HCT116 (cell line): ENCODE data around the gene ZNF776. TPM values are rescaled to one million over a fixed set of nuclear protein-coding genes. Genes with fewer than 3 reads are reported as not detected.

Experiments used
- ATAC-seq: fragments of 200-7000 bp; cut with Tn5 transposase; 2 replicates; pipeline ENCODE4 v1.9.1; 2020; ENCODE audit warnings: mild to moderate bottlenecking, moderate library complexity
- BruUV-seq: library from RNA; stranded (reverse); fragments of 400-500 nt; replicated peaks from 2 replicates; lab custom pipeline; 2021; lab: Mats Ljungman, UMichigan
- CTCF ChIA-PET: fragments of 300-600 bp; sonication (Branson Sonifier 250); formaldehyde crosslinking; loops from one replicate; lab custom pipeline; 2021; ENCODE audit warnings: antibody characterized with exemption; lab: Charles Lee
- POLR2A ChIA-PET: fragments of 300-600, 350-600 bp; sonication (Branson Sonifier 250); formaldehyde crosslinking; loops from one replicate; lab custom pipeline; 2021; ENCODE audit warnings: antibody characterized with exemption; lab: Charles Lee
- RAD21 ChIA-PET, 2 experiments: fragments of 300-600 bp; sonication (Branson Sonifier 250); formaldehyde crosslinking; loops; one replicate each; lab custom pipeline; 2023; ENCODE audit warnings: low total read pairs in 2 of 2; ENCODE audit not compliant: uncharacterized antibody in 2 of 2, unreplicated experiment in 2 of 2, low non-redundant PET in 1 of 2; lab: Charles Lee
- DNase-seq: peaks from one replicate; pipeline ENCODE4 v3.0.0-alpha.2; 2010; ENCODE audit warnings: low read depth, low spot score
- H2AFZ ChIP-seq: fragments of 200-600 bp; shearing (Covaris generic), sonication (generic); 2 replicates; pipeline ENCODE4 v1.6.1; 2017; ENCODE audit warnings: low read depth, mixed run types, mixed read lengths, antibody characterized with exemption, low read length; ENCODE audit not compliant: poor library complexity, severe bottlenecking
- H3K27ac ChIP-seq: 2 replicates; pipeline ENCODE4 v1.5.1; 2012; ENCODE audit warnings: low read depth, low read length
- H3K27me3 ChIP-seq: fragments of 200-600 bp; sonication (generic); 2 replicates; pipeline ENCODE4 v1.6.1; 2016; ENCODE audit warnings: mixed run types, low read length, mixed read lengths; ENCODE audit not compliant: insufficient read depth
- H3K36me3 ChIP-seq, 2 experiments: fragments of 200-500 bp in 1 of 2; fragments of 200-600 bp in 1 of 2; sonication (Bioruptor generic) in 1 of 2; sonication (generic) in 1 of 2; 2 replicates each; pipeline versions ENCODE4 v1.5.1 to v1.6.1; 2014 to 2016; ENCODE audit warnings: low read length in 2 of 2, inconsistent platforms in 1 of 2, mixed read lengths in 1 of 2, mixed run types in 1 of 2; ENCODE audit not compliant: insufficient read depth in 2 of 2, control insufficient read depth in 1 of 2
- H3K4me1 ChIP-seq, 2 experiments: fragments of 200-600 bp in 1 of 2; sonication (generic) in 1 of 2; 2 replicates each; pipeline versions ENCODE4 v1.5.1 to v1.6.1; 2012 to 2017; ENCODE audit warnings: low read length in 2 of 2, inconsistent platforms in 1 of 2, mild to moderate bottlenecking in 1 of 2, mixed read lengths in 1 of 2, mixed run types in 1 of 2, moderate library complexity in 1 of 2; ENCODE audit not compliant: insufficient read depth in 2 of 2, control insufficient read depth in 1 of 2
- H3K4me2 ChIP-seq: fragments of 200-600 bp; sonication (generic); 2 replicates; pipeline ENCODE4 v1.6.1; 2017; ENCODE audit warnings: mixed run types, low read length, mixed read lengths
- H3K4me3 ChIP-seq, 2 experiments: fragments of 200-600 bp in 1 of 2; sonication (generic) in 1 of 2; replicated peaks in 1 of 2; 2 replicates each; pipeline ENCODE4 v1.5.1; 2011 to 2016; ENCODE audit warnings: low read length in 2 of 2, control low read depth in 1 of 2, low read depth in 1 of 2, mild to moderate bottlenecking in 1 of 2, mixed read lengths in 1 of 2, mixed run types in 1 of 2
- H3K79me2 ChIP-seq: fragments of 200-600 bp; sonication (generic); 2 replicates; pipeline ENCODE4 v1.6.1; 2017; ENCODE audit warnings: mild to moderate bottlenecking, mixed run types, low read length, moderate library complexity, mixed read lengths; ENCODE audit not compliant: insufficient read depth
- H3K9ac ChIP-seq: fragments of 200-600 bp; sonication (generic); 2 replicates; pipeline ENCODE4 v1.6.1; 2016; ENCODE audit warnings: low read length, mixed read lengths
- H3K9me2 ChIP-seq: fragments of 200-600 bp; sonication (generic), shearing (Covaris generic); 2 replicates; pipeline ENCODE4 v1.6.1; 2017; ENCODE audit warnings: mixed run types, mild to moderate bottlenecking, moderate library complexity; ENCODE audit not compliant: insufficient read depth
- H3K9me3 ChIP-seq, 2 experiments: fragments of 200-500 bp in 1 of 2; fragments of 200-600 bp in 1 of 2; sonication (Bioruptor generic) in 1 of 2; sonication (generic) in 1 of 2; 2 replicates each; pipeline ENCODE4 v1.6.1; 2014 to 2017; ENCODE audit warnings: low read length in 2 of 2, mixed read lengths in 2 of 2, inconsistent platforms in 1 of 2, low read depth in 1 of 2, mild to moderate bottlenecking in 1 of 2, mixed run types in 1 of 2, moderate library complexity in 1 of 2; ENCODE audit not compliant: control insufficient read depth in 1 of 2, insufficient read depth in 1 of 2
- H4K20me1 ChIP-seq: fragments of 200-600 bp; sonication (generic), shearing (Covaris generic); 2 replicates; pipeline ENCODE4 v1.6.1; 2017; ENCODE audit warnings: mixed run types, mild to moderate bottlenecking, moderate library complexity; ENCODE audit not compliant: insufficient read depth
- CTCF ChIP-seq, 3 experiments: fragments of 200-600 bp in 1 of 3; sonication (generic) in 1 of 3; IDR thresholded peaks in 2 of 3; conservative IDR thresholded peaks in 1 of 3; 2 replicates each; pipeline ENCODE4 v1.5.1; 2012 to 2017; ENCODE audit warnings: low read depth in 2 of 3, low read length in 2 of 3, antibody characterized with exemption in 1 of 3, borderline replicate concordance in 1 of 3, control low read depth in 1 of 3, mild to moderate bottlenecking in 1 of 3, mixed read lengths in 1 of 3, mixed run types in 1 of 3, moderate library complexity in 1 of 3; ENCODE audit not compliant: insufficient read depth in 1 of 3
- EGR1 ChIP-seq: IDR thresholded peaks from 2 replicates; pipeline ENCODE4 v1.6.1; 2012; ENCODE audit warnings: low read depth
- POLR2AphosphoS5 ChIP-seq: IDR thresholded peaks from 2 replicates; pipeline ENCODE4 v1.6.1; 2011; ENCODE audit warnings: mild to moderate bottlenecking, low read depth, low read length, moderate library complexity
- REST ChIP-seq: IDR thresholded peaks from 2 replicates; pipeline ENCODE4 v1.6.1; 2012; ENCODE audit warnings: low read depth
- SIN3A ChIP-seq: IDR thresholded peaks from 2 replicates; pipeline ENCODE4 v1.6.1; 2012; ENCODE audit warnings: low read depth
- SP1 ChIP-seq: IDR thresholded peaks from 2 replicates; pipeline ENCODE4 v1.6.1; 2012; ENCODE audit warnings: low read depth
- TCF7L2 ChIP-seq: IDR thresholded peaks from 2 replicates; pipeline ENCODE4 v1.7.0; 2011; ENCODE audit warnings: borderline replicate concordance, inconsistent platforms; ENCODE audit not compliant: insufficient read depth, insufficient read length; ENCODE audit errors: extremely low read depth
- ZFX ChIP-seq: fragments of 450-650 bp; IDR thresholded peaks from 2 replicates; pipeline ENCODE4 v1.6.1; 2017
- ZNF274 ChIP-seq: fragments of 200-500 bp; sonication (Bioruptor generic); IDR thresholded peaks from 2 replicates; pipeline ENCODE4 v1.6.1; 2014; ENCODE audit warnings: mild to moderate bottlenecking, low read depth, low read length, inconsistent platforms
- intact Hi-C: fragments of 100-400 bp; cut with micrococcal nuclease; formaldehyde crosslinking; loops from 2 replicates; pipeline ENCODE4 v1.10.0; 2022
- total RNA-seq: library from RNA; stranded (reverse); gene quantifications from one replicate; pipeline ENCODE4 v1.2.1, GENCODE V29; 2021; ENCODE audit not compliant: unreplicated experiment

The ZNF776 gene
- total RNA-seq, 1 experiment from 2014 or later: 8.6 TPM

DNA sequence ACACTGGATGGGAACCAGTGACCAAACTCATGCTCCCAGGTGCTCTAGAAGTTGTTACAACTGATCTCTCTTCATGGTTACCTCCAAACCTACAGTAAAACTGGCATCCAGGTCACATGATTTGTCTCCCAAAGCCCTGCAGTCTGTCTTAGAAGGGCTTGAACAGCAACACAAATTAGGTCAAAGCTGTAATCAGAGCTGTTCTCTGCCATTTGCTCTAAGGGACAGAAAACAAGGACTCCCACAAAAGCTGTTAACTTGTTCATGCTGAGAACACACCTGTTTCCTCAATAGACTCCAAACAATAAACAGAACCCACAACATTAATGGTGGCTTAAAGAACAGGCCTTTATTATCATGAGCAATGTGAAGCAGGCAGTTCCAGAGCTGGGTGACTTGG lies 27.2 kb upstream of the ZNF776 start:
- H4K20me1 ChIP-seq: no peaks in the 10 kb centered on the region
- no TSS peak for BruUV-seq
- ChIA-PET CTCF (no interaction called here), POLR2A (no interaction called here), RAD21 (no interaction called here)
- H3K4me2 ChIP-seq: no peak overlapping the region
- H3K27ac ChIP-seq: no peak overlapping the region
- ATAC-seq: no peak
- no peaks in the 10 kb centered on the region for H3K4me1 ChIP-seq
- H3K9me3 ChIP-seq: peaks cover 18 to 22% of the 10 kb centered on the region in 2 experiments; a peak in 2 of 4 replicates
- H3K27me3 ChIP-seq: no peaks in the 10 kb centered on the region
- no peaks in the 10 kb centered on the region for H3K79me2 ChIP-seq
- H3K4me3 ChIP-seq: no peak overlapping the region
- no peak overlapping the region for H3K9ac ChIP-seq
- H3K36me3 ChIP-seq: no peaks in the 10 kb centered on the region
- H2AFZ ChIP-seq: no peak overlapping the region
- no peak for DNase-seq
- TF ChIP-seq ZFX: no peak
- TF ChIP-seq EGR1: no peak
- no peak for TF ChIP-seq SIN3A
- TF ChIP-seq ZNF274: no peak
- no peak for TF ChIP-seq SP1
- no peak for TF ChIP-seq POLR2AphosphoS5
- no peak for TF ChIP-seq TCF7L2
- no peak for TF ChIP-seq CTCF (IDR thresholded peaks at IDR 0.05 in 2 of 3, conservative IDR thresholded peaks at IDR 0.05 in 1 of 3; ENCODE audit: borderline replicate concordance in 1 of 3, insufficient read depth in 1 of 3, low read depth in 2 of 3, low read length in 2 of 3)
- no peaks in the 10 kb centered on the region for H3K9me2 ChIP-seq
- intact Hi-C loops: no loop called here

- Histone ChIP-seq H3K4me2 (no peak overlapping the region), H4K20me1 (no peaks in the 10 kb centered on the region), H3K36me3 (no peaks in the 10 kb centered on the region), H3K9ac (no peak overlapping the region), H3K4me1 (no peaks in the 10 kb centered on the region)
- intact Hi-C loops: no loop called here
- ChIA-PET RAD21 (no interaction called here), CTCF (no interaction called here)
- no TSS peak for BruUV-seq
- no peak for DNase-seq
- TF ChIP-seq CTCF (IDR thresholded peaks at IDR 0.05 in 2 of 3, conservative IDR thresholded peaks at IDR 0.05 in 1 of 3; ENCODE audit: borderline replicate concordance in 1 of 3, insufficient read depth in 1 of 3, low read depth in 2 of 3, low read length in 2 of 3): no peak
- TF ChIP-seq SP1: no peak
- TF ChIP-seq REST: no peak
- no peak for TF ChIP-seq POLR2AphosphoS5
- TF ChIP-seq, all 23 proteins: peak for 0
- no peak overlapping the region for H3K27ac ChIP-seq
- H2AFZ ChIP-seq: no peak overlapping the region
- no peaks in the 10 kb centered on the region for H3K27me3 ChIP-seq
- peaks cover 18 to 22% of the 10 kb centered on the region in 2 experiments; a peak in 2 of 4 replicates for H3K9me3 ChIP-seq
- H3K9me2 ChIP-seq: no peaks in the 10 kb centered on the region
- POLR2A ChIA-PET: no interaction called here
- no peak for ATAC-seq
- no peak overlapping the region for H3K4me3 ChIP-seq
- no peaks in the 10 kb centered on the region for H3K79me2 ChIP-seq
Observed at GRCh38 chr19:57719901-57720519, 26.6 kb upstream of the ZNF776 start.
